SK-N-DZ (cell line): ENCODE data around the gene SOX6.

Experiments
- DNase-seq: peaks from one replicate; pipeline ENCODE4 v3.0.0-alpha.2; 2015; ENCODE audit warnings: low spot score

The SOX6 gene

GRCh38 chr11:16007514-16007913 lies 348.8 kb downstream of the SOX6 start:
- DNase-seq, result no peak

GRCh38 chr11:16002942-16003341 lies 353.4 kb downstream of the SOX6 start:
- DNase-seq, result no peak

GRCh38 chr11:16001899-16002426 lies 354.4 kb downstream of the SOX6 start:
- DNase-seq, result no peak

- DNase-seq, result no peak
Observed at GRCh38 chr11:16001044-16001568, 355.2 kb downstream of the SOX6 start.

- no peak for DNase-seq
Observed at GRCh38 chr11:16000065-16000464, 356.3 kb downstream of the SOX6 start.

GRCh38 chr11:15993345-15993744 lies 363.0 kb downstream of the SOX6 start:
- DNase-seq, result no peak

GRCh38 chr11:15991215-15991614 lies 365.1 kb downstream of the SOX6 start:
- DNase-seq, result no peak

- no peak for DNase-seq
Observed at GRCh38 chr11:15989685-15990084, 366.7 kb downstream of the SOX6 start.

- DNase-seq, result no peak
Observed at GRCh38 chr11:15988693-15989231, 367.6 kb downstream of the SOX6 start.

- DNase-seq, result no peak
Observed at GRCh38 chr11:15988016-15988550, 368.3 kb downstream of the SOX6 start.

- DNase-seq, result no peak
Observed at GRCh38 chr11:15987046-15987445, 369.3 kb downstream of the SOX6 start.

- no peak for DNase-seq
Observed at GRCh38 chr11:15985860-15986139, 370.5 kb downstream of the SOX6 start.

GRCh38 chr11:15985127-15985859 lies 371.1 kb downstream of the SOX6 start:
- DNase-seq, result no peak

- no peak for DNase-seq
Observed at GRCh38 chr11:15981292-15981691, 375.1 kb downstream of the SOX6 start.

GRCh38 chr11:15977116-15977515 lies 379.2 kb downstream of the SOX6 start:
- no peak for DNase-seq

- no peak for DNase-seq
Observed at GRCh38 chr11:15976433-15977045, 379.8 kb downstream of the SOX6 start.

GRCh38 chr11:15975742-15976141 lies 380.6 kb downstream of the SOX6 start:
- no peak for DNase-seq

- no peak for DNase-seq
Observed at GRCh38 chr11:15972838-15973237, 383.5 kb downstream of the SOX6 start.

GRCh38 chr11:15971215-15971546 lies 385.2 kb downstream of the SOX6 start:
- DNase-seq, result no peak

- no peak for DNase-seq
Observed at GRCh38 chr11:15970506-15971214, 385.7 kb downstream of the SOX6 start.

- DNase-seq, result no peak
Observed at GRCh38 chr11:15969701-15970329, 386.5 kb downstream of the SOX6 start.

- DNase-seq, result no peak
Observed at GRCh38 chr11:15969281-15969680, 387.1 kb downstream of the SOX6 start.
